GM12891 (cell line): ENCODE data around the gene ATXN7L1.

Source experiments
- PAX5 ChIP-seq: IDR thresholded peaks from 2 replicates; pipeline ENCODE4 v1.6.1; 2011; ENCODE audit warnings: low read length, moderate library complexity, mild to moderate bottlenecking; ENCODE audit not compliant: insufficient read depth, severe bottlenecking
- POLR2A ChIP-seq: IDR thresholded peaks from 2 replicates; pipeline ENCODE4 v1.6.1; 2011; ENCODE audit warnings: low read depth, low read length, control low read depth
- POLR2AphosphoS5 ChIP-seq: IDR thresholded peaks from 2 replicates; pipeline ENCODE4 v1.6.1; 2011; ENCODE audit warnings: low read depth, low read length, control low read depth
- POU2F2 ChIP-seq: IDR thresholded peaks from 2 replicates; pipeline ENCODE4 v1.6.1; 2011; ENCODE audit warnings: low read depth, mild to moderate bottlenecking, control low read depth, low read length, moderate library complexity
- SPI1 ChIP-seq: IDR thresholded peaks from 2 replicates; pipeline ENCODE4 v1.6.1; 2011; ENCODE audit warnings: low read depth, low read length, control low read depth
- TAF1 ChIP-seq: IDR thresholded peaks from 2 replicates; pipeline ENCODE4 v1.6.1; 2011; ENCODE audit warnings: low read depth, low read length, control low read depth

DNA sequence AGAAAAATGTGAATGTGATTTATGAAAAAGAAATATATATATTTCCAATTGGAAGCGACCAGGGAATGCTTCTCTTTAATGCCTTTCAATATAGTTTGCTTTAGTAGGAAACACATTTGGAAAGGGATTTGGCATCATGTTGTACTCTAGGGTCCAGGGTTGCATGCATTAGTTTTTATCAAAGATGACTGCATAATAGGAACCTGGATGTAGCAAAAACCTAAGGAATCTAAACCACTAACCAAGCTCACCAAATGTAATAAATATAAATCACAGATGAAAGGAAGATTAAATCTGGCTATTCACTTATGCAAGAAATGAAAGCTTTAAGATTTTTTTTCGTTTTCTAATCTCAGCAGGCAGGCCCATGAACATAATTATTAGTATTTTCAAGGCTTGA is 120.0 kb downstream of the ATXN7L1 start:
- TF ChIP-seq POLR2A (no peak), POLR2AphosphoS5 (no peak), TAF1 (no peak), SPI1 (no peak), POU2F2 (no peak), PAX5 (no peak)
